COLO668 (cell line): Measurements from ENCODE around the gene NMNAT3.
A peak's percentile ranks its signal among the peaks of the same experiment; 100 is the strongest.

Source experiments
- DNase-seq: peaks from one replicate; lab custom pipeline; 2025; ENCODE audit not compliant: unreplicated experiment; lab: John Stamatoyannopoulos, UW

Gene NMNAT3

GRCh38 chr3:139676108-139676507, 1.7 kb downstream of the NMNAT3 start:
- no peak for DNase-seq

GRCh38 chr3:139675327-139675726, 2.4 kb downstream of the NMNAT3 start:
- no peak for DNase-seq

- DNase-seq: no peak
Measured at GRCh38 chr3:139674571-139675260, 3.1 kb downstream of the NMNAT3 start.

- DNase-seq: no peak
Measured at GRCh38 chr3:139672884-139673283, 4.9 kb downstream of the NMNAT3 start.

- DNase-seq: no peak
Measured at GRCh38 chr3:139671863-139672646, 5.7 kb downstream of the NMNAT3 start.

- no peak for DNase-seq
Measured at GRCh38 chr3:139671107-139671506, 6.7 kb downstream of the NMNAT3 start.

- no peak for DNase-seq
Measured at GRCh38 chr3:139670196-139670595, 7.6 kb downstream of the NMNAT3 start.

- no peak for DNase-seq
Measured at GRCh38 chr3:139668332-139668731, 9.4 kb downstream of the NMNAT3 start.

GRCh38 chr3:139664958-139665357, 12.8 kb downstream of the NMNAT3 start:
- no peak for DNase-seq

- no peak for DNase-seq
Measured at GRCh38 chr3:139660269-139660668, 17.5 kb downstream of the NMNAT3 start.

GRCh38 chr3:139659511-139659910, 18.3 kb downstream of the NMNAT3 start:
- DNase-seq: no peak

- DNase-seq: no peak
Measured at GRCh38 chr3:139657936-139658335, 19.8 kb downstream of the NMNAT3 start.

- DNase-seq: no peak
Measured at GRCh38 chr3:139657434-139657833, 20.3 kb downstream of the NMNAT3 start.

- no peak for DNase-seq
Measured at GRCh38 chr3:139655909-139656595, 21.7 kb downstream of the NMNAT3 start.

- DNase-seq: peak; percentile 58
Measured at GRCh38 chr3:139654637-139655365, 23.0 kb downstream of the NMNAT3 start.

- no peak for DNase-seq
Measured at GRCh38 chr3:139653582-139653981, 24.2 kb downstream of the NMNAT3 start.

GRCh38 chr3:139652561-139652960, 25.2 kb downstream of the NMNAT3 start:
- no peak for DNase-seq

- no peak for DNase-seq
Measured at GRCh38 chr3:139647866-139648435, 29.8 kb downstream of the NMNAT3 start.

GRCh38 chr3:139646512-139646911, 31.3 kb downstream of the NMNAT3 start:
- no peak for DNase-seq

- no peak for DNase-seq
Measured at GRCh38 chr3:139642996-139643395, 34.8 kb downstream of the NMNAT3 start.

GRCh38 chr3:139640456-139640855, 37.3 kb downstream of the NMNAT3 start:
- DNase-seq: no peak
